BJ (cell line): ENCODE data around the gene CCDC9B. TPM values are rescaled to one million over a fixed set of nuclear protein-coding genes. Genes with fewer than 3 reads are reported as not detected.

ENCODE experiments used
- CTCF ChIA-PET: fragments of 350-600 bp; formaldehyde crosslinking; extraction: SDS; loops from one replicate; lab custom pipeline; 2021; ENCODE audit warnings: antibody characterized with exemption, inconsistent platforms; lab: Yijun Ruan, JAX
- POLR2A ChIA-PET: fragments of 300-600 bp; sonication (Branson Sonifier 250); formaldehyde crosslinking; extraction: SDS; loops from one replicate; lab custom pipeline; 2021; ENCODE audit warnings: antibody characterized with exemption; lab: Charles Lee
- DNase-seq: peaks from one replicate; pipeline ENCODE4 v3.0.0-alpha.2; 2011; ENCODE audit warnings: low read depth
- H3K27me3 ChIP-seq: 2 replicates; pipeline ENCODE4 v1.6.0; 2011; ENCODE audit warnings: low read length; ENCODE audit not compliant: control insufficient read depth, insufficient read depth
- H3K36me3 ChIP-seq: 2 replicates; pipeline ENCODE4 v1.5.1; 2011; ENCODE audit warnings: low read length; ENCODE audit not compliant: control insufficient read depth, insufficient read depth
- H3K4me3 ChIP-seq: 2 replicates; pipeline ENCODE4 v1.5.1; 2011; ENCODE audit warnings: low read depth, mild to moderate bottlenecking, control low read depth, low read length
- CTCF ChIP-seq: IDR thresholded peaks from 2 replicates; pipeline ENCODE4 v1.5.1; 2011; ENCODE audit warnings: low read depth, mild to moderate bottlenecking, control low read depth, inconsistent platforms, low read length, moderate library complexity; ENCODE audit not compliant: insufficient read depth
- polyA plus RNA-seq: library from polyadenylated mRNA; depleted of rRNA; stranded (reverse); fragments of >200 nt; gene quantifications from 2 replicates; pipeline ENCODE4 v1.2.3, GENCODE V29; 2011; rRNA removed

The CCDC9B gene
- polyA plus RNA-seq, 1 experiment = 5.0 TPM

- ChIA-PET CTCF (interaction anchor here (1.0 to 1.7 kb wide), 5 partner anchors 7 to 76 kb away, joined by 3 to 8 read pairs (median 4); partner anchors contain the start of genes DISP2 and PAK6), POLR2A (no interaction called here)
- Histone ChIP-seq H3K36me3 (no peaks in the 10 kb centered on the region), H3K4me3 (peak overlapping the region; percentile 35), H3K27me3 (peaks cover 25% of the 10 kb centered on the region)
- DNase-seq = no peak
- peak; percentile 30 for TF ChIP-seq CTCF
Measured at GRCh38 chr15:40282147-40282868, 58.4 kb downstream of the CCDC9B start.

GRCh38 chr15:40281801-40282146 is 59.0 kb downstream of the CCDC9B start:
- Histone ChIP-seq H3K27me3 (peaks cover 25% of the 10 kb centered on the region), H3K36me3 (no peaks in the 10 kb centered on the region), H3K4me3 (peak overlapping the region; percentile 35; the same call in 1 of the 2 replicates)
- no peak for DNase-seq
- ChIA-PET CTCF (interaction anchor here (1.1 to 1.4 kb wide), 2 partner anchors 43 to 76 kb away, joined by 4 read pairs; partner anchors contain the start of genes DISP2 and PAK6), POLR2A (no interaction called here)
- no peak for TF ChIP-seq CTCF

Other genes starting within 250 kb of the CCDC9B start
- 5.8 and 8.3 TPM in 2 replicates for gene BMF, start 232.1 kb downstream of the CCDC9B start, polyA plus RNA-seq
- gene BUB1B, start 179.9 kb downstream of the CCDC9B start, polyA plus RNA-seq = 12.8 and 16.6 TPM in 2 replicates
- gene PAK6, start 101.9 kb downstream of the CCDC9B start, polyA plus RNA-seq = not detected in 2 replicates
- gene ANKRD63, start 57.9 kb downstream of the CCDC9B start, polyA plus RNA-seq = not detected in 2 replicates
- 0.22 and 0.47 TPM in 2 replicates for gene PLCB2, start 33.0 kb downstream of the CCDC9B start, polyA plus RNA-seq
- gene INAFM2, start 17.2 kb downstream of the CCDC9B start, polyA plus RNA-seq = 7.3 and 12.8 TPM in 2 replicates
- not detected in 2 replicates for gene PHGR1, start 10.1 kb upstream of the CCDC9B start, polyA plus RNA-seq
- 0.16 and 0.23 TPM in 2 replicates for gene DISP2, start 17.3 kb upstream of the CCDC9B start, polyA plus RNA-seq
- 26.4 and 32.5 TPM in 2 replicates for gene KNSTRN, start 41.8 kb upstream of the CCDC9B start, polyA plus RNA-seq
- 48.6 and 63.9 TPM in 2 replicates for gene IVD, start 64.9 kb upstream of the CCDC9B start, polyA plus RNA-seq
- gene BAHD1, start 100.0 kb upstream of the CCDC9B start, polyA plus RNA-seq = 3.2 and 3.3 TPM in 2 replicates
- gene CHST14, start 130.0 kb upstream of the CCDC9B start, polyA plus RNA-seq = 18.6 and 32.3 TPM in 2 replicates
- gene CCDC32, start 224.1 kb upstream of the CCDC9B start, polyA plus RNA-seq = 14.1 and 14.8 TPM in 2 replicates
- 7.5 and 9.3 TPM in 2 replicates for gene RPUSD2, start 228.4 kb upstream of the CCDC9B start, polyA plus RNA-seq